HG02759 (cell line): Measurements from ENCODE around the gene ZBTB44.

Experiments used
- ATAC-seq: cut with Tn5 transposase; IDR thresholded peaks from one replicate; pipeline ENCODE4 v1.9.1; 2021; ENCODE audit warnings: mild to moderate bottlenecking, moderate library complexity; ENCODE audit not compliant: unreplicated experiment

ZBTB44 gene

DNA sequence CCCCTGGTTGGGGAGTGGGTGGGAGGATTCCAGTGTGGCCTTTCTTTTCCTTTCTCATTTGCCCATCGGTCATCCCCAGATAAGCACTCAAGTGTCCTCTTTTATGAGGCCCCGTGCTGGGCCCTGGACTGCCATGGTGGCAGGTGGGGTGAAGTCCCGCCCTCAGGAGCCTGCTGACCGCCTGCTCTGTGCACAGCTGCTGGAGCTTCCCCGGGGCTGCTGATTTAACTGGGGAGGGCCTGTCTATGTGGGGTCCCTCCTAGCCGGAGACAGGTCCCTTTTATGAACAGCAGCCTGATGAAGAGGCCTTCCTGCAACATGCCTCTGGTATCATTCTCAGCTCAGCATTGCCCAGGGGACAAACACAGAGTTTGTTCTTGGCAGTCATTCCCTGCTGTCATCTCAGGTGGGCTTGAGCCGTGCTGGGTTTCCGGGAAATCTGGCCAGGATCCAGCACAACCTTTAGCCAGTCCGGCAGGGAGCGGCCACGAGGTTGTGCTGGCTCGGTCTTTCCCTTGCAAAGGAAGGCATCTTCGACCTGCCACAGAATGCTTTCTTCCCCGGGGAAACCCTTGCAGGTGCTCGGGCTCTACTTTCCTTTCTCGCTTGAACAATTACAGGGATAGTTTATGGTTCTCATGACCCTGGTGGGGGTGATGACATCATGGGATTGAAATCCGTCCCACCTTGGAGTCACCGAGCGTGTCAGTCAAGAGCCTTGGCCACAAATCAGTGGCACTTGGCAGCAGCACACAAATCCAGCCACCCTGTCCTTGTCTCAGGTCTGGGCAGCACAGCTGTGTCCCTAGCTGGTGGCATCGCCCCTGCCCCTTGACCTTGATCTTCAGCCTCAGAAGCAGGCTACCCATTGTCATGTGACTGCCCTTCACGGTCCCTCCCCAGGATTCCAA lies 135.1 kb downstream of the ZBTB44 start:
- no peak for ATAC-seq

DNA sequence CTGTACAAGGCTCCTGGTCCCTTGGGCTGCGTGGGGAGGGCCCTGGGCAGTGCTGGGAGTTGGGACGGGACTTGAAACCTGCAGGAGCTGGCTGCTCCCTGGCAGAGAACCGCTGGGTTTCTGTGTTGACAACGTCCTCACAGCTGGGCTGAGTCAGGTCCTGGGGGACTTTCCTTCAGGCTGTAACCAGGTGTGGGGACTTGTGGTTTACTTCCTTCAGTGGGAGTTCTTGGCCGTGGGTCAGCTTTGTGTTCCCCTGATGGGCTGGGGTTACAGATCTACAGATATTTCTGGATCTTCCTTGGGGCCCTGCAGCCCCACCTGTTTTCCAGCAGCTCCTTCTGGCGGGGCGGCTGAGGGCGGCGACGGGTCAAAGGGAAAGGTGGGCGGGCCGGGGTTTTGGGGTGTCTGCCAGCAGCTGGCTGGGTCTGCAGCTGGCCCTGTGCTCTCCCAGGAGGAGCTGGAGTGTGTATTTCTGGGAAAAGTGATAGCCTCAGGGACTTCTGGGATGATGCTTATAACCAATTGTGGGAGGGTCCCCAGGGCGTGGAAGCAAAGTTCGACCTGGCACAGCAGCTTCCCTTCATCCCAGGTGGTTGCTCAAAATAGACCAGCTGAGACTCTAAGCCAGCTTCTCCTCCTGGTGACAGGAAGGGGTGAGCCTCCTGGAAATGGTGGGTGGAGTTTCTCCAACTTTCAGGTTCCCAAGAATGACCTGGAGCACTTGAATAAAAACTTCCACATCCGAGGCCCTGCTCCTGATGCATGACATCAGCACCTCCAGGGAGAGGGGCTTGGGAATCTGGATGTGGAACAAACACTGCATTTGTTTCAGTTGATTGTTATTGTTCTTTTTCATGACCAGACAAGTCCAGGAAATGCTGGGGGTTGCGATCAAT lies 136.0 kb downstream of the ZBTB44 start:
- ATAC-seq: no peak

DNA sequence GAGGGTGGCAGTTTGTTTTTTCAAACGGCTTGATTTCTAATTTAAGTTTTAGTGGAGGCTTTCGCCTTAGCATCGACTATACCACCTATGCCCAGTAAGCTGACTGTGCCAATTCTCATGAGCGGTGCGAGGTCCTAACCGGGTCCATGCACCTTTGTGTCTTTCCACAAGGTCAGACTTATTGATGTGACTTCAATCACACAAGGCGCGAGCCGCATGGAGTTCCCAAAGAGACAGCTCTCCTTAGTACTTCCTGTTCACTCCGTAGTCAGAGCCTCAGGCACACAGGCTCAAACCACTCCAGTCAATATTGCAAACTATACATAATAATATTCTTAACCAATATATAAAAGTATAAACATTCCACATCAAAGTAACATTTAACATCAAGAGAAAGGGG lies 136.9 kb downstream of the ZBTB44 start:
- no peak for ATAC-seq
